Muscle layer of colon (tissue), 2 donors: ENCODE data around the gene PRDM13.
A peak's percentile ranks its signal among the peaks of the same experiment; 100 is the strongest.
"Not testable (repeated sequence)": the region's sequence is repeated elsewhere in the genome, so short reads cannot be mapped to it uniquely, and the experiment has no call there.

Source experiments
- H3K27ac ChIP-seq: one replicate; pipeline ENCODE4 v1.7.0; 2013; ENCODE audit warnings: low read depth, mild to moderate bottlenecking, low read length, moderate library complexity
- H3K27me3 ChIP-seq, 2 donors: one replicate each; pipeline ENCODE4 v1.7.0; 2013; ENCODE audit warnings: low read length in 2 of 2, mild to moderate bottlenecking in 2 of 2; ENCODE audit not compliant: insufficient read depth in 2 of 2, control insufficient read depth in 1 of 2
- H3K36me3 ChIP-seq: one replicate; pipeline ENCODE4 v1.7.0; 2013; ENCODE audit warnings: mild to moderate bottlenecking, low read length; ENCODE audit not compliant: insufficient read depth
- H3K4me1 ChIP-seq: one replicate; pipeline ENCODE4 v1.7.0; 2013; ENCODE audit warnings: mild to moderate bottlenecking, low read length; ENCODE audit not compliant: insufficient read depth
- H3K4me3 ChIP-seq, 2 donors: one replicate each; pipeline ENCODE4 v1.7.0; 2013; ENCODE audit warnings: low read length in 2 of 2, low read depth in 1 of 2, mild to moderate bottlenecking in 1 of 2, moderate library complexity in 1 of 2
- H3K9ac ChIP-seq: one replicate; pipeline ENCODE4 v1.7.0; 2013; ENCODE audit warnings: low read length
- H3K9me3 ChIP-seq: one replicate; pipeline ENCODE4 v1.7.0; 2013; ENCODE audit warnings: mild to moderate bottlenecking, low read length
- donor health status: abdominal sarcoma.
- donor health status: Adenocarcinoma of cecum.

The PRDM13 gene

GRCh38 chr6:99589290-99589672, 17.4 kb upstream of the PRDM13 start:
- H3K9ac ChIP-seq: no peak overlapping the region
- H3K4me3 ChIP-seq: peak overlapping the region; percentile 50 to 58
- no peak overlapping the region for H3K27ac ChIP-seq
- H3K4me1 ChIP-seq: peaks cover 23% of the 10 kb centered on the region
- peaks cover 54 to 56% of the 10 kb centered on the region in 2 donors for H3K27me3 ChIP-seq
- no peaks in the 10 kb centered on the region for H3K36me3 ChIP-seq
- H3K9me3 ChIP-seq: no peaks in the 10 kb centered on the region

GRCh38 chr6:99589907-99590493, 16.6 kb upstream of the PRDM13 start:
- Histone ChIP-seq H3K9me3 (no peaks in the 10 kb centered on the region), H3K36me3 (no peaks in the 10 kb centered on the region), H3K27me3 (peaks cover 56 to 61% of the 10 kb centered on the region in 2 donors), H3K4me3 (no peak overlapping the region), H3K4me1 (peaks cover 23% of the 10 kb centered on the region), H3K27ac (no peak overlapping the region), H3K9ac (no peak overlapping the region)

GRCh38 chr6:99590728-99591672, 15.6 kb upstream of the PRDM13 start:
- H3K36me3 ChIP-seq: no peaks in the 10 kb centered on the region
- no peaks in the 10 kb centered on the region for H3K9me3 ChIP-seq
- H3K27ac ChIP-seq: no peak overlapping the region
- no peak overlapping the region for H3K9ac ChIP-seq
- H3K27me3 ChIP-seq: peaks cover 59 to 66% of the 10 kb centered on the region in 2 donors
- H3K4me3 ChIP-seq: peak overlapping the region in 1 of 2 donors; percentile 4
- peaks cover 23% of the 10 kb centered on the region for H3K4me1 ChIP-seq

GRCh38 chr6:99591673-99592364, 14.8 kb upstream of the PRDM13 start:
- no peak overlapping the region for H3K27ac ChIP-seq
- H3K4me3 ChIP-seq: peak overlapping the region in 1 of 2 donors; percentile 4
- H3K27me3 ChIP-seq: peaks cover 66 to 67% of the 10 kb centered on the region in 2 donors

GRCh38 chr6:99592900-99593299, 13.7 kb upstream of the PRDM13 start:
- Histone ChIP-seq H3K4me1 (peaks cover 23% of the 10 kb centered on the region), H3K9ac (no peak overlapping the region), H3K27ac (no peak overlapping the region), H3K27me3 (peaks cover 60 to 67% of the 10 kb centered on the region in 2 donors), H3K36me3 (no peaks in the 10 kb centered on the region), H3K4me3 (no peak overlapping the region), H3K9me3 (no peaks in the 10 kb centered on the region)

More at GRCh38 chr6:99591673-99592364, 14.8 kb upstream of the PRDM13 start:
- H3K9ac ChIP-seq: no peak overlapping the region
- H3K9me3 ChIP-seq: no peaks in the 10 kb centered on the region
- H3K36me3 ChIP-seq: no peaks in the 10 kb centered on the region
- H3K4me1 ChIP-seq: peaks cover 23% of the 10 kb centered on the region

GRCh38 chr6:99594696-99595095, 11.9 kb upstream of the PRDM13 start:
- H3K36me3 ChIP-seq, H3K4me1 ChIP-seq, H3K9me3 ChIP-seq, H3K4me3 ChIP-seq, H3K9ac ChIP-seq, H3K27ac ChIP-seq: not testable (repeated sequence)
- H3K27me3 ChIP-seq: peaks cover 56 to 66% of the 10 kb centered on the region in 2 donors

- no peak overlapping the region for H3K9ac ChIP-seq
- peaks cover 25% of the 10 kb centered on the region for H3K4me1 ChIP-seq
- H3K9me3 ChIP-seq: no peaks in the 10 kb centered on the region
- no peaks in the 10 kb centered on the region for H3K36me3 ChIP-seq
- H3K27me3 ChIP-seq: peaks cover 71 to 87% of the 10 kb centered on the region in 2 donors
- no peak overlapping the region for H3K27ac ChIP-seq
- no peak overlapping the region for H3K4me3 ChIP-seq
These were observed 3.9 kb upstream of the PRDM13 start for GRCh38 chr6:99602520-99603420.

GRCh38 chr6:99603421-99604165, 3.0 kb upstream of the PRDM13 start:
- Histone ChIP-seq H3K27me3 (peaks cover 71 to 88% of the 10 kb centered on the region in 2 donors), H3K36me3 (no peaks in the 10 kb centered on the region), H3K4me1 (peaks cover 25% of the 10 kb centered on the region), H3K9me3 (no peaks in the 10 kb centered on the region), H3K27ac (no peak overlapping the region), H3K9ac (no peak overlapping the region), H3K4me3 (peak overlapping the region; percentile 14 to 32)

GRCh38 chr6:99604166-99605073, 2.2 kb upstream of the PRDM13 start:
- Histone ChIP-seq H3K27me3 (peaks cover 80 to 88% of the 10 kb centered on the region in 2 donors), H3K36me3 (no peaks in the 10 kb centered on the region), H3K9me3 (no peaks in the 10 kb centered on the region), H3K9ac (no peak overlapping the region), H3K27ac (no peak overlapping the region), H3K4me3 (peak overlapping the region in 1 of 2 donors; percentile 32), H3K4me1 (peaks cover 25% of the 10 kb centered on the region)
